ENCODE measurements around the gene UNC5CL.
A peak's percentile ranks its signal among the peaks of the same experiment; 100 is the strongest.

UNC5CL gene

DNA sequence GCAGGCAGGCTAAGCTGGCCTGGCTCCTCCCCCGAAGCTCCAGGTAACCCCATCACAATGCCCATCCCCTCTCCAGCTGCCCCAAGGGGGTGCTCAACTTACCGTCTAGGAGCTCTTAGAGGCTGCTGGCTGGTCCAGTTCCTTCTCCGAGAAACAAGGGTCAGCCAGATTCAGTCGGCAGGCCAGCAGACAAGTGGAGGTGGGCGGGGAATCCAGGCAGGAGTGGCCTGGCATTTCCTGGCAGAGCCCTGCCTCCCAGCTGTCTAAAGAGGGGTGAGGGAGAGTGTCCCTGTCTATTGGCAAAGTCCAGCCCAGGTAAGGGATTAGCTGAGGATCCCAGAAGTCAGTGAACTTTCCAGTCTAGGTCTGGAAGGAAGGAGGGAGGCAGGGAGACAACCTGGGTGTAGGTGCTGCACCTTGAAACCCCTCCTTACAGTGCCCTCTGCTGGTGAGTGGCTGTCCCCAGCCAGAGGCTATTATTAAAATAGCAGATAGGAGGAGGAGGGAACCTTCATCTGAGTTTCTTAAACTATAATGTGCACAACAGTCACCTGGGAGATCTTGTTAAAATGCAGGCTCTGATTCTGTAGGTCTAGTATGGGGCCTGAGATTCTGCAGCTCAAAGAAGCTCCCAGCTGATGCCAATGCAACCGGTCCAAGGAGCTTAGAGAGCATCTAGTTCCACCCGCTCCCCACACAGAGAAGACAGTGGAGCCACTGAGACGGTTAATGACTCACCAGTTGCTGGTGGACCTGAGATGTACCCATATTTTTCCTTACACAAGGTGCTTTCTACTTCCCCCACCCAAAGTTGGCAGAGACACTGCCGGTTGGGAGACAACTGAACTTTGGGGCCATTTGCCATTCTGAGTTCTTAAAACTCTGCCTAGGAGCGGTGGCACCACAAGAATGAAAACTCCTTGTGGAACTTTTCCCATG, at the start of gene UNC5CL:
UNC5CL (minus strand) TSS at position 162 of the 939 bp plus-strand sequence. CDS start 4,147 bp downstream, outside the sequence.
- peak; percentile 25 to 30 for DNase-seq (ENCODE audit: low read depth in 2 of 2)

- no peak for DNase-seq (ENCODE audit: low read depth in 2 of 2)
These were observed 49.4 kb upstream of the UNC5CL start for GRCh38 chr6:41088451-41088850.

DNA sequence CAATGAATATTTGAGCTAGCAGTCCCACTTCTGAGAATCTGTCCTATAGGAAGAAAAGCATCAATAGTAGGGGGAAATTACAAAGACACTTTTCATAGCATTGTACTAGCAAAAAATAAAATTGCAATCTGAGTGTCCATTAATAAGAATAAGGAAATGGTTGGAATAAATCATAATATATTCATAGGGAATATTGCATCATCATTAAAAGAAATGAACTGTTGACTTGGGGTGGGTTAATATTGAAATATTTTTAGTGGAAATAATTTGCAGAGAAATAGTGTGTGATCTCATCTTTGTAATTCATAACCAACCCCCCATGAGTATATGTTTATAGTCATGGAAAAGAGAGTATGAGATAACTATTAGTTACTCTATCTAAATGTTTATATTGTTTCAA, 46.2 kb upstream of the UNC5CL start:
- no peak for DNase-seq (ENCODE audit: low read depth in 2 of 2)

- DNase-seq (ENCODE audit: low read depth in 2 of 2) = no peak
These were observed 44.1 kb upstream of the UNC5CL start for GRCh38 chr6:41083072-41083471.

DNA sequence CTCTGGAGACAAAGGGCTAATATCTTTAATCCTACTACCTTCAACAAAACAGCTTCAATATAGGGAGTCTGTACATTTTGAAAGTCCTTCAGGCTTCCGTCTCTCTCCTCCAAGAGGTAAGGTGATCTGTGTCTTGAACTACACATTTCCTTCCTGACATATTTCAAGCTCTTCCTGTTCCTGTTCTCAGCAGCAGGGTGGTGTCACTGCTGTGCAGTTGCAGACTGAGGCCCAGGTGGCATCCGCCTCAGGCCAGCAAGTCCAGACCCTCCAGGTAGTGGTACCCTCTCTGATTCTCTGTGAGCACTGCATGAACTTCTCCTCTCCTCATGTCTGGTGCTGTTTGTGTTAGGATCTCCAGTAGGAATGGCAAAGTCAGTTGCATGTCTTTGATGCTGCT, 41.6 kb upstream of the UNC5CL start:
- no peak for DNase-seq (ENCODE audit: low read depth in 2 of 2)

DNA sequence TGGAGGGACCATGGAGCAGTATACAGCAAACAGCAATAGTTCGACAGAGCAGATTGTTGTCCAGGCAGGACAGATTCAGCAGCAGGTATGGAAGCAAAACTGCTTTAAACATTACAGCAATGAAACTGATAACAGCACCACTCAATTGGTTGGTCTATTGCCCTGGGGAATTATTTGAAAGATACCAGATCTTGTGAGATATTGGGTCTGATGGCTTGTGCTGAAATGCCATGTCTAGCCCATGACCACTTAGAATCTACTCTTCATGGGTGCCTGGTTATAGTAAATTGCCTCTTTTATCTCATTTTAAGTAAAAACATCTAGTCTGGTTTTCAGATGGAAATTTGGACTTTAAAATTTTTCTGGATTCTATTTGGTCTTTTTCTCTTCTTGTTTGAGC, 40.1 kb upstream of the UNC5CL start:
- DNase-seq (ENCODE audit: low read depth in 2 of 2) = no peak

DNA sequence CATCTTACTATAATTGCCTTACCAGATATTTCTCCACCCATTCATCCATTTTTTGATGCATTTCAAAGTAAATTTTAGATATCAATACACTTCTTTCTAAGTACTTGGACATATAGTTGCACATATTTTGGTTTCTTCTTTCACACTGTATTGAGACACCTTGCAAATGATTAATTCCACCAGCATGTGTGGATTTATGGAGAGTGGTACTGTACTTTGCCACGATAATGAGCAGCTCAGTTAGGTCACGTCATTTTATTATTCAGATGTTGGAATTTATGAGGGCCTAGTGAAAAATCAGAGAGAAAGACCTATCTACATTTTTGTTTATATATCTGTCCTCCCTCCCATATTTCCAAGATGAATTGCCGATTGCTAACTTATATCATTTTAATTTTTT, 39.1 kb upstream of the UNC5CL start:
- no peak for DNase-seq (ENCODE audit: low read depth in 2 of 2)

DNA sequence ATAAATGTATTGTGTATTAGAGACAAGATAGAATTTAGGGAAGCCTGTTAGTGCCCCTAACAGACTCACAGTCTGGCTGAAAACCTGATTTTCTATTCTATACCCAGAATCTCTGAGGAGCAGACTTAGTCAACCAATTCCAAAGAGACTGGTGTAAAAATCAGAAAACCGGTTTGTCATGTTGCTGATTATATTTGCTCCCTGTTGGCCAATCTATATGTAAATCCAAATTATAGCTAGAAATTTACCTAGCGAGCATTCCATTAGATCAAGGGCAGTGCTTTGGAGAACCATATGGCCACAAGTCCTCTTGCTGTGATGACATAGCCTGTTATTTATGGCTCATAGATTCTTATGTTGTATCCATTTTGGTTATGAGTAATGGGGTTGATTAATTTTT, 38.5 kb upstream of the UNC5CL start:
- no peak for DNase-seq (ENCODE audit: low read depth in 2 of 2)

- no peak for DNase-seq (ENCODE audit: low read depth in 2 of 2)
These were observed 36.9 kb upstream of the UNC5CL start for GRCh38 chr6:41075651-41076626.

GRCh38 chr6:41074692-41075436, 35.8 kb upstream of the UNC5CL start:
- no peak for DNase-seq (ENCODE audit: low read depth in 2 of 2)

DNA sequence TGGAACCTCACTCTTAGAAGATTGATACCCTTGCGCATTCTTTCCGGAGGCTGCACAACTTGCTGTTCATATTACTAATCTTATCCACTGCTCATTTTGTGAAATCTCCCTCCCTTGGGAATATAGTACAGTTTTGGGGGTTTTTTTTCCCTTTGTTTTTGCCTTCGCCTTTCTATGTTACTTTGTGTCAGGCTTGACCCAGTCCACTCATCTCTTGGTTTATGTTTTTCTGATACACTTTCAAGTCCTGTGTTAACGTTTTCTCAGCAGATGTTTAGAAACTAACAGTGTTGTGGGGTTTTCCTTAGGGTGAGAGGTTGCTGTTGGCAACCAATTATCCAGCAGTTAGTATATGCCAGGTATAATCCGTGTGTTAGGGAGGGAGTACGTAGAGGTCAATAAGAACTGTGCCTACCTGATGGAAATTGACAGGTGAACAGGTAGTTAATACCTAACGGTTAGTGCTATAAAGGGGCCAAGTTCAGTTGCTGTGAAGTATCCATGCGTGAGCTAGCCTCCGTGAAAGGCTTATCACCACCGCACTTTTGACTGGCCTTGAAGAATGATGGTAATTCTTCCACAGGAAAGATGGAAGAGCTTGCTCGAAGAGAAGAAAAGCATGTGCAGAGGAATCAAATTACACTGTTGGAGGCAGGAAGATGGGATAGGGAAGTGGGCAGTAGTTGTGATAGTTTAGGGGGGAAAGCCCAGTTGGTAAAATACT, 35.1 kb upstream of the UNC5CL start:
- no peak for DNase-seq (ENCODE audit: low read depth in 2 of 2)

- peak; percentile 75 to 76 for DNase-seq (ENCODE audit: low read depth in 2 of 2)
These were observed 34.4 kb upstream of the UNC5CL start for GRCh38 chr6:41073203-41073967.

DNA sequence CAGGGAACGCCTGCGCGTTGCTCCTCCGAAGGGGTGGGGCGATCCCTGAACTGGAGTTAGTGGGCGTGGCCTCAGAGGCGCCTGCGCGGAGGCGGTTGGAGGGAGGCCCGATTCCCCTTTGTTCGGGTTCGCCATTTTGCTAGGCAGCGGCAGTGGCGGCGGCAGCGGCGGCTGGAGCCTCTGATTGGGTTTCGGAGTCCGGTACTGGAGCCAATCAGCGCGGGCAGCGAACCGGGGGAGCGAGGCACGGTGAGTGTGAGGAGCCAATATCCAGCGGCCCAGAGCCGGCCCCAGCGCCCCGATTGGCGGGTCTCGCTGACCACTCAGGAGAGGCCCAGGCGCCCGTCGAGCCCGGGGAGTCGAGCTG, 33.8 kb upstream of the UNC5CL start, which contains the start of gene NFYA:
NFYA (plus strand) TSS at position 139 of the 367 bp plus-strand sequence. CDS start 6,116 bp downstream, outside the sequence.
- DNase-seq (ENCODE audit: low read depth in 2 of 2) = peak in 1 of 2 donors; percentile 99

DNA sequence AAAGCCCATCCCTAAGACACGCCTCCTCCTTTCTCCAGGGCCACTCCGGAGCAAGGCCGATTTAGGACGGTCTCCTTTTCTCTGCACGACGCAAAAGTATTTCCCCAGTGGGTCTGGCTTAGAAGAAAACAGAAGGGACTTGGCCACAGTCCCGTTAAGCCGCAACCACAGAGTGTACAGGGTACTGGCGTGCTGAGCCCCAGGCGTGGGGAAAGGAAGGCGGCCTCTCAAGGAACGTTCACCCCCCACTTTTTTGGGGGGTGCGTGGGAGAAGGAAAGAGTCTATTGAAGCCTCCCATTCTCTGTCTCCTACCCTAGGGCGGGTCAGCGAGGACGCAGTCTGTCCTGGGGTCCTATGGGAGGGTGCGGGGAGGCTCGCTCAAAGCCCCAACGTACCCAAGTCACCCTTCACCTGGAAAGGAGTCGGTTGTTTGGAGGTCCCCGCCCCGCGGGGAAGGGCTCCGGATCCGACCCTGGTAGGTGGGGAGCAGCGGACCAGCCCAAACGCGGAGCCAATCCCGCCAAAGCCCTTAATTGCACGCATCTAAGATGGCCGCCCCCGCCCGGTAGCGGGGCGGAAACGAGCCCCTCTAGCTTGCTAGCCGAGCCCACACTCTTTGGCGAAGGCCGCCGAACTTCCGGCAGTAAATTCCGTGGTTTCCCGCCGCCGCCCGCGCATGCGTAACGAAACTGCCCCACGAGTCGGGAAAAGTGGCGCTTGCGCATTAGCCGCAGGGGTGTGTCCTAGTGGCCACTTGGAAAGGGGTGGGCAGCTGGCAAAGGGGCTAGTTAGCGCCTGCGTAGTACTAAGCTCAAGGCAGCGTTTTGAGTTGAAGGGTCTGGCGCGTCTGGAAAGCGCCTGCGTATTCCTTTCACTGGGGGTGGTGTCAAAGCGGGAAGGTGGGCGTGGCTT, 33.2 kb upstream of the UNC5CL start, which contains the start of gene OARD1:
OARD1 (minus strand) TSS at position 434 of the 913 bp plus-strand sequence. CDS start 722 bp downstream, outside the sequence.
- peak; percentile 98 to 99 for DNase-seq (ENCODE audit: low read depth in 2 of 2)

- peak in 1 of 2 donors; percentile 49 for DNase-seq (ENCODE audit: low read depth in 2 of 2)
These were observed 32.5 kb upstream of the UNC5CL start for GRCh38 chr6:41071501-41071922.

DNA sequence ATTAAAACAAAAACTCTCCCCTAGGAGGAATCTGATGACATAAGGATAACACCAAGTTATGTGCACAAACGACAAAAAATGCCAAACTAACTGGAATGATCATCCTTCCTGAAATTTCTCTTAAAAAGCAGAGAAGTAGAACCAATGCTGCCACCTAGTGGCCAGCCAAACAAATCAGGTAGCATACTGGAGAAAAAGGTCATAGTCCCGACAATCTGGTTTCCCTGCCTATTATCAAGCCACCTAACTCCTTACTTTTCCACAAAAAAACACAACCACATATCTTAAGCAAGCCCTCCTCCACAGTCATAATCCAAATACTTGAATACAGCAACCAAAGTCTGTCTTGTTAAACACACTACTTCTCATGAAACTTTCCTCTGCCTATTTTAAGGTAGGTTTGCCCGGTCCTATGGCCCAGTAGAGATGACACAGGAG, 27.9 kb upstream of the UNC5CL start:
- peak; percentile 29 to 36 for DNase-seq (ENCODE audit: low read depth in 2 of 2)

GRCh38 chr6:41065550-41066026, 26.6 kb upstream of the UNC5CL start:
- DNase-seq (ENCODE audit: low read depth in 2 of 2) = no peak

DNA sequence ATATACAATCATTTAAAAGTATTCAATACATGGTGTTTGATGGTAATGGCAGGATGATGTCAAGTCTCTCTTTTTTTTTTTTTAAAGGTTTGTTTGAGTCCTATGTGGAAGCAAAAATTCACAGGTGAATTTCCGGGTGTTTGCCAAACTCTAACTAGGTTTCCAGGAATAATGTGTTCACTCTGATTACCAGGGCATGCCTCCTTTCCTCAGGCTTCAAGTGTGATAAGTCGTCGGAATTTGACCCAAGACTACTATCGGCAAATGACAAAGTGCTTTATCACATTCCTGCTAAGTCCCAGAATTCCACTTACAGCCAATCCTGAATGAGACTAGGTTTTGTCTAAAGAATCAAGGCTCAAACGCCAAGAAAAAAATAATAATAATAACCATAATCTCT, 25.8 kb upstream of the UNC5CL start:
- no peak for DNase-seq (ENCODE audit: low read depth in 2 of 2)

DNA sequence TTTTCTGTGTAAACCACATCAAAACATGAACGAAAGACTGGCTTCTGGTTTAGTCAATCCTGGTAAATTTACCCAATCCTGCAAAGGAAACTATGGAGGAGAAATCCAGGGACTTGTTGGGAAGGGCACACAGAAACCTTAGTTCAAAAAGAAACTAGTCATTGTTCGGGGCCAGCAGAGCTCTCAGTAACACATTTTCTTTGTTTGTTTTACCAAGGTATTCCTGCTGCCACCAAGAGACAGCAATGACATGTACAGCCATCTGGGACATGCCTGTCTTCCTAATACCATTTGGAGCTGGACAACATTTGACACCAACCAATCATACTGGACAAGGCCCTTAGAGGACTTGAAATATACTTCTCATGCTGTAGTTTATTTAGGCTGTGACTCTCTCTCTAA, 24.9 kb upstream of the UNC5CL start:
- no peak for DNase-seq (ENCODE audit: low read depth in 2 of 2)

Data from stimulated activated CD8-positive, alpha-beta memory T cell treated with anti-CD3 and anti-CD28 coated beads, Interleukin-2, amount 100 ng/mL, for 48 hours (primary cell).